ENCODE results near the gene SCAP.
"Not testable (repeated sequence)": the region's sequence is repeated elsewhere in the genome, so short reads cannot be mapped to it uniquely, and the experiment has no call there.

SCAP gene

DNA sequence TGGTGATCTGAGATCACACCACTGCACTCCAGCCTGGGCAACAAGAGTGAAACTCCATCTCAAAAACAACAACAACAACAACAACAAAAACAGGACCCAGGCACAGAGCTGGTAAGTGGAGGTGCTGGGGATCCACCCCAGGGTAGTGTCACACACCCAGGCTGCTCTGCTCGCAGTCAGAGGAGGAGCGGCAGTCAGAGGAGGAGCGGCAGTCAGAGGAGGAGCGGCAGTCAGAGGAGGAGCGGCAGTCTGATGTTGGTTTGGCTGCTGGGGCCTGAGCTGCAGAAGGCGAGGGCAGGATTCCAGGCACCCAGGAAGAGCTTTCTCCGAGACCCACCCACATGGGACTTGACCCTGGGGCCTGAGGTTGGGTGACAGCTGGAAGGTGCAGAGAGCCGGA lies 105.7 kb downstream of the SCAP start:
- not testable (repeated sequence) for H3K36me3 ChIP-seq (ENCODE audit: control insufficient read depth in 2 of 2, insufficient read depth in 2 of 2, low read length in 2 of 2); H3K27ac ChIP-seq (ENCODE audit: low read depth in 2 of 2, low read length in 2 of 2); H3K27me3 ChIP-seq (ENCODE audit: control insufficient read depth in 2 of 2, insufficient read depth in 2 of 2, low read length in 2 of 2); H3K4me1 ChIP-seq (ENCODE audit: control insufficient read depth in 2 of 2, insufficient read depth in 2 of 2, low read length in 2 of 2); H3K4me3 ChIP-seq (ENCODE audit: low read length in 2 of 2); H3K9me3 ChIP-seq (ENCODE audit: control insufficient read depth in 2 of 2, low read length in 2 of 2); H3K9ac ChIP-seq (ENCODE audit: low read depth in 1 of 2, low read length in 2 of 2)

DNA sequence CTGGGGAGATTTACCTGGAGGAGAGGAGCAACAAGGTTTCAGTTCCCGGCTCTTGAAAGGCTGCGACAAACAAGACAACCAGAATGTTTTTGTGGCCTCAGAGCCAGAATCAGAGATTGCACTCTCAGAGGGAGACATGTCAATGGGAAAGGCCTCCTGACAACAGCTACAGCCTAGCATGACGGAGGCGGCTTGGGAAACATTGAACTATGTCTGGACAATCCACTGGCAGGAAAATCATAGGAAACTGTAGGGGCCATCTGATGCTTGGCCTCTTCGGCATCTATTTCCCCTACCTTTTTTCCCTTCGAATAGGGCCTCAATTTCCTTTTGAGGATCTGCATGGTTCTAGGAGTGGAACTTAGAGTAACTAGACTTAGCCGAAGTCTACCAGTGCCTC lies 108.1 kb downstream of the SCAP start:
- Histone ChIP-seq H3K9me3 (ENCODE audit: control insufficient read depth in 2 of 2, low read length in 2 of 2) (no peaks in the 10 kb centered on the region), H3K4me1 (ENCODE audit: control insufficient read depth in 2 of 2, insufficient read depth in 2 of 2, low read length in 2 of 2) (no peaks in the 10 kb centered on the region), H3K4me3 (ENCODE audit: low read length in 2 of 2) (no peak overlapping the region)

DNA sequence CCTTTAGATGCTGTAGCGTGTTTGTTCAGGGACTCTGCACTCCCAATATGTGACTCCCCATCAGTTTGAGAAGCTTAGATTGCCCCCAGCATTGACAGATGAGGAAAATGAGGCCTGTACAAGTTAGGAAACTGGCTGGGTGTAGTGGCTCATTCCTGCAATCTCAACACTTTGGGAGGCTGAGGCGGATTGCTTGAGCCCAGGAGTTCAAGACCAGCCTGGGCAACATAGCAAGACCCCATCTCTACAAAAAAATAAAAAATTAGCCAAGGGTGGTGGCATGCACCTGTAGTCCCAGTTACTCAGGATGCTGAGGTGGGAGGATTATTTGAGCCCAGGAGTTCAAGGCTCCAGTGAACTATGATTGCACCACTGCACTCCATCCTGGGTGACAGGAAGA lies 108.9 kb downstream of the SCAP start:
- no peaks in the 10 kb centered on the region for H3K36me3 ChIP-seq (ENCODE audit: control insufficient read depth in 2 of 2, insufficient read depth in 2 of 2, low read length in 2 of 2)
- H3K27me3 ChIP-seq (ENCODE audit: control insufficient read depth in 2 of 2, insufficient read depth in 2 of 2, low read length in 2 of 2), result no peaks in the 10 kb centered on the region
- H3K4me1 ChIP-seq (ENCODE audit: control insufficient read depth in 2 of 2, insufficient read depth in 2 of 2, low read length in 2 of 2), result no peaks in the 10 kb centered on the region
- no peak overlapping the region for H3K9ac ChIP-seq (ENCODE audit: low read depth in 1 of 2, low read length in 2 of 2)
- H3K9me3 ChIP-seq (ENCODE audit: control insufficient read depth in 2 of 2, low read length in 2 of 2), result no peaks in the 10 kb centered on the region
- H3K4me3 ChIP-seq (ENCODE audit: low read length in 2 of 2), result no peak overlapping the region
- no peak overlapping the region for H3K27ac ChIP-seq (ENCODE audit: low read depth in 2 of 2, low read length in 2 of 2)

More for the DNA sequence above, 108.1 kb downstream of the SCAP start:
- Histone ChIP-seq H3K27ac (ENCODE audit: low read depth in 2 of 2, low read length in 2 of 2) (no peak overlapping the region), H3K9ac (ENCODE audit: low read depth in 1 of 2, low read length in 2 of 2) (no peak overlapping the region), H3K36me3 (ENCODE audit: control insufficient read depth in 2 of 2, insufficient read depth in 2 of 2, low read length in 2 of 2) (no peaks in the 10 kb centered on the region), H3K27me3 (ENCODE audit: control insufficient read depth in 2 of 2, insufficient read depth in 2 of 2, low read length in 2 of 2) (no peaks in the 10 kb centered on the region)

DNA sequence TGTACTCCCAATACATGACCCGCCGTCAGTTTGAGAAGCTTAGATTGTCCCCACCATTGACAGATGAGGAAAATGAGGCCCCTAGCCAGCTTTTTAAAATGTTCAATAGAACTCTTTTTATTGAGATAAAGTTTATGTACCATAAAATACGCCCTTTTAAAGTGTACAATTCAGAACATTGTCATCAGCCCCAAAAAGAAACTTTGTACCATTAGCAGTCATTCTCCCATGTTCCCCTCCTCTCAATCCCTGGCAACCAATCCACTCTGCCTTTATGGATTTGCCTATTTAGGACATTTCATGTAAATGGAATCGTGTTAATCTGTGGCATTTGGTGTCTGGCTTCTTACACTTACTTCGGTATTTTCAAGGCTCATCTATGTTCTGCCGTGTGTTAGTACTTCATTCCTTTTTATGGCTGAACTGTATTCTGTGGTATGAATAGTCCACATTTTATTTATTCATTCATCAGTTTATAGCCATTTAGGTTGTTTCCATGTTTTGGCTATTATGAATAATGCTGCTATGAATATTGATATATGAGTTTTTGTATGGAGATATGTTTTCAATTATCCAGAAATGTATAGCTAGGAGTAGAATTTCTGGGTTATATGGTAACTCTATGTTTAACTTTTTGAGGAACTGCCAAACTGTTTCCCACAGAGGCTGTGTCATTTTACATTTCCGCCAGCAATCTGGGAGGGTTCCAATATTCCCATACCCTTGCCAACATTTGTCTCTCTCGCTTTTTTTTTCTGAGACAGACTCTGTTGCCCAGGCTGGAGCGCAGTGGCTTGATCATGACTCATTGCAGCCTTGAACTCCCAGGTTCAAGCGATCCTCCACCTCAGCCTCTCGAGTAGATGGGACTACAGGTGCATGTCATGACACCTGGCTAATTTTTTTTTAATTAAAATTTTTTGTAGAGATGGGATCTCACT lies 110.3 kb downstream of the SCAP start:
- H3K9me3 ChIP-seq (ENCODE audit: control insufficient read depth in 2 of 2, low read length in 2 of 2), result no peaks in the 10 kb centered on the region
- no peak overlapping the region for H3K27ac ChIP-seq (ENCODE audit: low read depth in 2 of 2, low read length in 2 of 2)
- no peaks in the 10 kb centered on the region for H3K27me3 ChIP-seq (ENCODE audit: control insufficient read depth in 2 of 2, insufficient read depth in 2 of 2, low read length in 2 of 2)
- H3K4me3 ChIP-seq (ENCODE audit: low read length in 2 of 2), result no peak overlapping the region
- H3K36me3 ChIP-seq (ENCODE audit: control insufficient read depth in 2 of 2, insufficient read depth in 2 of 2, low read length in 2 of 2), result no peaks in the 10 kb centered on the region
- H3K4me1 ChIP-seq (ENCODE audit: control insufficient read depth in 2 of 2, insufficient read depth in 2 of 2, low read length in 2 of 2), result no peaks in the 10 kb centered on the region
- H3K9ac ChIP-seq (ENCODE audit: low read depth in 1 of 2, low read length in 2 of 2), result no peak overlapping the region

Measured in mucosa of rectum (tissue), 2 donors.